ENCODE data around the gene SLC10A2.

Gene SLC10A2

GRCh38 chr13:103068836-103069235 is 2.6 kb upstream of the SLC10A2 start:
- no peak for TF ChIP-seq ZNF274 (IDR thresholded peaks at IDR 0.05; ENCODE audit: low read depth, low read length)
- H3K4me3 ChIP-seq (ENCODE audit: low read length): no peak overlapping the region

GRCh38 chr13:103067751-103068555 is 1.7 kb upstream of the SLC10A2 start:
- no peak overlapping the region for H3K4me3 ChIP-seq (ENCODE audit: low read length)
- TF ChIP-seq ZNF274 (IDR thresholded peaks at IDR 0.05; ENCODE audit: low read depth, low read length): no peak

DNA sequence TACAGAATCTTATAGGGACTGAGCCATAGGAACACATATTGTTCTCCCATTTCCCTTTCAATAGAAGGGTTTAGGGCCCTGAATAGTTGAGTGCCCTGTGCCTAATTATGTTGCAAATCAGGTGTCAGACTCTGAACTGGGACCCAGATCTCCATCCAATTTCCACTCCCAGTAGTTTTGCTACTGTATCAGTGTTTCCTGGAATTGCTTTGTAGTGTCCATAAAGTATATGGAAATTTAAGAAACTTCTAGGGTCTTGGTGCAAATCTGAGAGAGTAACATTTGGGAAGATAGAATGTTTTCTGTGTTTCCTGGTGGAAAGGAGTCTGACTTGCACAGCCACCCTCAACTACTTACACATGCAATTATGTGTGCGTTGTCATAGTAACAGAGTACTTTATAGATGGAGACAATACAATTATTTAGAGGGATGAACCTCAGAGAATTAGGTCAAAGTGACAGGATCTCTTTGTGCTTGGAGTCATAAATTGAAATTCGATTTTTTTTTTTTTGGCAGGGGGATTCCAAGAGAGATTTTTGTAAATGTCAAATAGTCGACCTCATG is 646 bp upstream of the SLC10A2 start:
- TF ChIP-seq ZNF274 (IDR thresholded peaks at IDR 0.05; ENCODE audit: low read depth, low read length): no peak
- H3K4me3 ChIP-seq (ENCODE audit: low read length): no peak overlapping the region

DNA sequence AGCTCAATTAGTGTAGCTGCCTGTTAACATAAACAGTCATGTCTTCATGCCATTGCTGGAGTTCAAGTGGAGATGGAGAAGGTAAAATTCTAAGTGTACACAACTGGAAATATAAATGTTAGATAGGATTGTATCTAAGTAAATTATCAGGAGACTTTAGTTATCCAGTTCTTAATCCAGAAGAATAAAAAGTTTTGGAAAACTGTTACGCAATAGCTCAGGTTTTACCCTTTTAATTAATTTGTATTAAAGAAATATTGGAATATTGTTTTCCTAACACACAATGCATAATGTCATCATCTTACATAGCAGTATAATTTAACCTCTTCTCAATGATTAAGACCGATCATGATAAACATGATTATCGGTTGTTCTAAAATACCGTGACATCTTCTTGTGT is 2.8 kb downstream of the SLC10A2 start:
- H3K4me3 ChIP-seq (ENCODE audit: low read length): no peak overlapping the region
- TF ChIP-seq ZNF274 (IDR thresholded peaks at IDR 0.05; ENCODE audit: low read depth, low read length): no peak

DNA sequence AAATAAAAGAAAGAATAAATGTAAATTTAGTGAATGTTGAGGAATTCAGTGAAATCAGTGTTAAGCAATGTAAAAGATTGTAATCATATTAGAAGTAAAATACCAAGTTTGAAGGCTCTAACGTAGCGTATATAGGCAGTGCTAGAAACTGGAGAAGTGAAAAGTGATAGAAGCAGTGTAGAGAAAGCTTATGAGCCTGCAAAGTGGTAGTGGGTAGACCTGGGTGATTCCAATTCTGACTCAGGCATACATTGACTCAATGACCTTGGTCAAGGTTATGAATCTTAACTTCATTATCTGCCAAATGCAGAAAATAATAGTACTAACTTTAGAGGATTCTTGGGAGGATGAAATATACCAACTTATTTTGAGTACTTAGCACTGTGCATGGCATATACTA is 4.1 kb downstream of the SLC10A2 start:
- H3K4me3 ChIP-seq (ENCODE audit: low read length): no peak overlapping the region
- TF ChIP-seq ZNF274 (IDR thresholded peaks at IDR 0.05; ENCODE audit: low read depth, low read length): no peak

GRCh38 chr13:103056008-103056407 is 10.2 kb downstream of the SLC10A2 start:
- H3K4me3 ChIP-seq (ENCODE audit: low read length): no peak overlapping the region
- TF ChIP-seq ZNF274 (IDR thresholded peaks at IDR 0.05; ENCODE audit: low read depth, low read length): no peak

GRCh38 chr13:103055166-103055565 is 11.1 kb downstream of the SLC10A2 start:
- no peak overlapping the region for H3K4me3 ChIP-seq (ENCODE audit: low read length)
- TF ChIP-seq ZNF274 (IDR thresholded peaks at IDR 0.05; ENCODE audit: low read depth, low read length): no peak

DNA sequence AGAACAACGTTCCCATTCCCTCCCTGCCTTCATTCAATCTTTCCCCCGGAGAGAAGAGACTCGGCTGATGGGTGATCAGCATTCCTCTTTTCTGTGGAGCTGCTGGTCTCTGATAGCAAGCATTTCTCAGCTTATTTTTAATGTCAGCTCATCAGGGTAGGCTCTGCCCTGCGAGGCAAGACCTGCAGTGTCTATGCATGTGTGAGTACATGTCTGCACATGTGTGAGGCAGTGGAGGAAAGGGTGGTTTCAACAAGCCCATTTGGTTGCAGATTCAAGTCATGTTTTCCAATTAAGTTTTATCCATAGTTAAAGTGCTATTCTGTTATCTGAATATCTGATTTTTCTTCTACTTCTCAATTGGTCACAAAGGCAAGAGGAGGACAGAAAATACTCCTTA is 19.5 kb downstream of the SLC10A2 start:
- no peak overlapping the region for H3K4me3 ChIP-seq (ENCODE audit: low read length)
- no peak for TF ChIP-seq ZNF274 (IDR thresholded peaks at IDR 0.05; ENCODE audit: low read depth, low read length)

DNA sequence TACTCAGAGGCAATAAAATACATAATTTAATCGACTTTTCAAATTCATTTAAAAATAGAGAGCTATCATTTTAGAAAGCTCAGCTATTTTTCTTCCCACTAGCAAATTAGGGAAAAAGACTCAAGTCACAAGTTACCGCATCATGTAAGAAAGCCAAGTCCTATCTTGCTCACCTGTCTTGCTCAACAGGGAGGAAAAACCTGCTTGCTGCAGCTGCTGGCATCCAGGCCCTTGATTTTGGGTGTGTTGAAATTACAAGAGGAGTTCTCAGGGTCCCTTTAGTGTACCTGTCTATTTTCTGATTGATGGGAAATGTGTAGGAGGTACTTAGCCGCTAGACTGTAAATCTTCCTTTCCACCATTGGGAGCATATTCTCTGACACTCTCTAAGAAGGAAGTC is 22.2 kb downstream of the SLC10A2 start:
- no peak overlapping the region for H3K4me3 ChIP-seq (ENCODE audit: low read length)
- no peak for TF ChIP-seq ZNF274 (IDR thresholded peaks at IDR 0.05; ENCODE audit: low read depth, low read length)

DNA sequence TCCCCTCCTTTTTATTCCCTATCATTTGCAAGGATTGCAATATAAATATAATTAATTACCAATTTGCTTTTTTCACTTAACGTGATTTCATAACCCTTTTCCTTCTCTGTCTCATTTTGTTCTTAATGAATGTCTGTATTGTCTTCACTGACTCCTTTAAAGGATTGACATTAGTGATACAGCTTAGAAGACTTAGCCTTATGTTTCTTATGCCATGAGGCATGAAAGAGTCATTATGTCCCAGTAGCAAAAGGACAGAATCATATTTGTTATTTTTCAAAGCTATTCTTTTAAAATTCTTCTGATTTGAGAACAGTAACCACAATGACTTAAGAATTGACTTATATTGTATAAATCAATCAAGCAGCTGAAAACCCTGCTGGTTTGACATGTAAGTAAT is 26.2 kb downstream of the SLC10A2 start:
- no peak overlapping the region for H3K4me3 ChIP-seq (ENCODE audit: low read length)
- no peak for TF ChIP-seq ZNF274 (IDR thresholded peaks at IDR 0.05; ENCODE audit: low read depth, low read length)

DNA sequence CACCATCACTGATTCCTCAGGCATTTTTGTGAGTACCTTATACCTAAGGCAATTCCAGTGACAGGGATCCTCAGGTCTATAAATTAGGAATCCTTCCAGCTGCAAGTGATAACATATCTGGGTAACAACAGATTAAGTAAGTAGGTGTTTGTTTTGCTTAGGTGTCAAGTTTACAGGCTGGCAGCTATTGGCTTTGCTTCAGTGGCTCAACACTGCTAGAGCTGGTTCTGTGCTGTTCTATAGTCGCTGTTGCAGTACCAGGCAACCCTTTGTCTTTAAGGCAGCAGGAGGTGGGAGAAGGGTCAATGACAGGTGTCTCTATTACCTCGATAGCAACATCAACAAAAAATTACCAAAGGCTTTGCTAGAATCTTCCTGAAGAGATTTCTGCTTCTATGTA is 27.0 kb downstream of the SLC10A2 start:
- no peak for TF ChIP-seq ZNF274 (IDR thresholded peaks at IDR 0.05; ENCODE audit: low read depth, low read length)
- H3K4me3 ChIP-seq (ENCODE audit: low read length): no peak overlapping the region

DNA sequence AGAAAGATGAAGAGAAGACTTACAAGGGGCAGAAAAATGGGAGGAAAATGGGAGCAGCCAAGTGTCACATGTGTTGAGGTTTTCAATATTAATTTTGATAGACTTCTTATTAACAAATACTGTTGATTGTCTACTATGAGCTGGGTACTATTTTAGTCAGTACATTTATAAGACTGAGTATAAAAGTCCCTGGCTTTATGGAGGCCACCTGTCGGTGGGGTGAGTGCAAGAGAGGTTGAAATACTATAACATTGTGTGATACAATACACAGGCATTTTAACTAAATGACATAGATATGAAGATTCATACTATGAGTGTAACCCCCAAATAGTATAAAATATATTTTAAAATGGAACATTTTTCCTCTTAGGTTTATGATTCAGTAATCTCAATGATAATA is 29.9 kb downstream of the SLC10A2 start:
- no peak for TF ChIP-seq ZNF274 (IDR thresholded peaks at IDR 0.05; ENCODE audit: low read depth, low read length)
- H3K4me3 ChIP-seq (ENCODE audit: low read length): no peak overlapping the region

DNA sequence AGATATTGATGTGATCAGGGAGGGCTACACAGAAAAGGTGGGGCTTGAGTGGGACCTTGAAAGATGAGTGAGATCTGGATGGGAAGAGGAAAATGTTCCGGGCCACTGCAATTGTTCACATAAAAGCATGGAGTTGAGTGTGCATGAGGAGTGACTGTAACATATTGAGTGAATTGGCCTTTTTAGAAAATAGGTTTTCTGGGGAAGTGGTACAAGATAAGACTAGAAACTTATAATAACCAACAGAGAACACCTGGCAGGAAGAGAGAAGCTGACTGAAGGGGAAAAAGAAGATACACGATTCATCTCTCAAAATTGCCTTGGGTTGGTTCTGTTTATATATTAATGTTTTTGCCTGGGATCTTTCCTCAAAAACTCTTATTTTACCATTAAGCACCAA is 32.2 kb downstream of the SLC10A2 start:
- TF ChIP-seq ZNF274 (IDR thresholded peaks at IDR 0.05; ENCODE audit: low read depth, low read length): no peak
- no peak overlapping the region for H3K4me3 ChIP-seq (ENCODE audit: low read length)

- TF ChIP-seq ZNF274 (IDR thresholded peaks at IDR 0.05; ENCODE audit: low read depth, low read length): no peak
- no peak overlapping the region for H3K4me3 ChIP-seq (ENCODE audit: low read length)
Measured at GRCh38 chr13:103031332-103031873, 34.8 kb downstream of the SLC10A2 start.

- TF ChIP-seq ZNF274 (IDR thresholded peaks at IDR 0.05; ENCODE audit: low read depth, low read length): no peak
- H3K4me3 ChIP-seq (ENCODE audit: low read length): no peak overlapping the region
Measured at GRCh38 chr13:103030776-103031175, 35.4 kb downstream of the SLC10A2 start.
